NCI-H2196 (cell line): ENCODE data around the gene FRAS1.
"Not testable (repeated sequence)": the region's sequence is repeated elsewhere in the genome, so short reads cannot be mapped to it uniquely, and the experiment has no call there.

Source experiments
- DNase-seq: peaks from one replicate; lab custom pipeline; 2025; ENCODE audit not compliant: unreplicated experiment; lab: John Stamatoyannopoulos, UW

FRAS1 gene

DNA sequence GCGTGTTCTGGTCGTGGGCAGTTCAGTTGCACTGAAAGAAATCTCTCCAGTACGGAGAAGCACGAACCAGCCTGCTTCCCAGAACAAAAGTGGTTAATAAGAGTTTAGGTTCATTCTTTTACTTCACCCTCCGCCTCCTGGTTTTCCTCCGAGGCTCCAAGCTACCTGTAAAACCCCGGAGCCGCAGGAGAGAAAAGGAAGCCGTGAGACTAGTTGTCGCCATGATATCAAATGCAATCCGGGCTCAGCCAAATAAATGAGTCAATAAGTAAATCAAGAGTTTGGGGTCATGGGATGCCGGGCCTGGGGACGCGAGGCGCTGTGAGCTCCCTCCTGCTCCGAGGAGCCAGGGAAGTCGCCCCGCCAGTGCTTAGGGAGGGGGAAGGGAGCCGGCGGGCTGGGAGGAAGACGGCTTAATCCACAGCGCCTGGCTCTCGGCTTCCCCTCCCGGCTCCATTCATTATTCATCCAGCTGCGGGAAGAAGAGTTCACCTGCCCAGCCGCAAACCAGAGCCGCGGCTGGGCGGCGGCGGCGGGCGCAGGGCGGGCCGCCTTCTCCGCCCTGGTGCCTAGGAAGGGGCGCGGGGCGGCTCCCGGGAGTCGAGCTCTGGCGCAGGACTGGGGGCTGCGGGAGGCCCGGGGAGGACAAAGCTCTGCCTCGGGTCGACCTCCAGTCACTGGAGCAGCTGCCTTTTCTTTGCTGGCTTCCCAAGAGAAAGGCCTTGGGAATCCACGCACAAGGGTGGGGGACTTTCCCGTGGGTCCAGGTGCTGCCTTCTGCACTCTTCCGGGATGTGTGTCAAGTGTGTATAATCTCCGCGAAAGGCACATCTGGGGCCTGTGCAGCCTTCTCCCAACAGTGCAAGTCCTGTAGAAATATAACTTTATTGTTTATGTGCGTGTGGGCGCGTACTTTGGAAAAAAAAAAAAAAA lies 1.7 kb downstream of the FRAS1 start:
- DNase-seq = peak; percentile 5

- DNase-seq = peak; percentile 61
Observed at GRCh38 chr4:78059524-78059889, 2.4 kb downstream of the FRAS1 start.

GRCh38 chr4:78059938-78060337 lies 2.8 kb downstream of the FRAS1 start:
- no peak for DNase-seq

DNA sequence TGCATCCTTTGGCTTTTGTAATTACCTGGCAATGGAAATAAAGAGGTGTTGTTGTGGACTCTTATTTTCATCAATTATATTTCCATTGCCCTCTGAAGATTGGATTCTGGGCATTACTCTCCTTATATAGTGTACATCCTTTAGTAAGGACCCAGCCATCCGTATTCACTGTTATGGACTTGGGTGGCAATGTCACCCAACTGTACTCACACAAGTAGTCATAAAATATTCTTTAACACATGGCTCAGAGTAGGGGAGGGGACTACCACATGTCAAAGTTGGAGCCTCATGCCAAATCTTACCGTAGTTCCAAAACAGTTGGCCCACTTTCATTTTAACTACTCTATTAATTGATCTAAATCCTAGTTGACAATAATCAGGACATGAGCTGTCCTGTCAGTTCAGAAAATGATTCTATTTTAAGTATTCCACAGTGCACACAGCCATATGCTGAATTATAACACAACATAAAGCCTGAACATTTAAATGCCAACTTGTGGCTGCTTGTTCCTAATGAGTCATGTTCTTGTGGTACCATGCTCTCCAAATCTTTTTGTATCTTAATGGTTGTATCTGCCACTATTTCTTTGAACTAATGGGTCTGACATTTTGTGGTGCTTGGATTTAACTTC lies 4.9 kb downstream of the FRAS1 start:
- DNase-seq = no peak

GRCh38 chr4:78065508-78066192 lies 8.5 kb downstream of the FRAS1 start:
- DNase-seq = no peak

- DNase-seq = no peak
Observed at GRCh38 chr4:78068481-78068880, 11.4 kb downstream of the FRAS1 start.

GRCh38 chr4:78069319-78069718 lies 12.2 kb downstream of the FRAS1 start:
- DNase-seq = no peak

- no peak for DNase-seq
Observed at GRCh38 chr4:78069859-78070258, 12.7 kb downstream of the FRAS1 start.

GRCh38 chr4:78070731-78071282 lies 13.7 kb downstream of the FRAS1 start:
- DNase-seq = no peak

- DNase-seq = no peak
Observed at GRCh38 chr4:78074759-78075158, 17.6 kb downstream of the FRAS1 start.

GRCh38 chr4:78075986-78076385 lies 18.9 kb downstream of the FRAS1 start:
- DNase-seq = no peak

- no peak for DNase-seq
Observed at GRCh38 chr4:78078101-78078500, 21.0 kb downstream of the FRAS1 start.

DNA sequence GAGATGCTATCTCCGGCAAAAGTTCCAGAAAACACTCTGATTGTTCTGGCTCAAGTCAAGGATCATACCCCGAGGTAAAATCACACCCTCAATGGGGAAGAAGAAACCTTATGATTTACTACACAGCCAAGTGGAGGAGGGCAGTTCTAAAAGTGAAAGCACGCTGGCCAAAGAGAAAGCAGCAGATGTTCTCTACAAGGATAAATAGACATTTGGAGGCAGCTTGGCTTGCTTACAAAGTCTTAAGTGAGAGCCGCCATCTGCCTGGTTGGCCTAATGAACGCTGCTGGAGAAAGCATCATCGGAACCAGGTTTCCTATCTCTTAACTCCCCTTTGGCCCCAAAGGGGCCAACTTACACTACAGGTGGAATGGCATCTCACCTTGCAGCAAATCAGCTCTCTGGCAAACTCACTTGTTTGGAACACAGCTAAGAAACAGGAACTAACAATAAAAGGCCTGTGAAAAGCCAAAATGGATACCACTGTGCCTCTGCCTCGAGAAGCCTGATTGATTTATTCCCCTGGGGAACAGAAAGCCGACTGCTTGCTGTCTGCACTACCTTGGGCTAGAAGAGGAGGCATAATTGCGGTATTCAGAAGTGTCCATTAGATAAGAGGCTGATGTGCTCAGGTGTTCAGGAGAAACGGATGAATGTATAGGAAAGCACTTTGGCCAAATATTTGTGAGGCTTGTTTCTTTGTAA lies 22.8 kb downstream of the FRAS1 start:
- DNase-seq = peak; percentile 3

- no peak for DNase-seq
Observed at GRCh38 chr4:78081541-78081940, 24.4 kb downstream of the FRAS1 start.

- no peak for DNase-seq
Observed at GRCh38 chr4:78083035-78083434, 25.9 kb downstream of the FRAS1 start.

GRCh38 chr4:78091534-78091933 lies 34.4 kb downstream of the FRAS1 start:
- no peak for DNase-seq

- DNase-seq = not testable (repeated sequence)
Observed at GRCh38 chr4:78092350-78092749, 35.2 kb downstream of the FRAS1 start.

GRCh38 chr4:78092850-78093249 lies 35.7 kb downstream of the FRAS1 start:
- DNase-seq = no peak

- no peak for DNase-seq
Observed at GRCh38 chr4:78095081-78095480, 38.0 kb downstream of the FRAS1 start.

DNA sequence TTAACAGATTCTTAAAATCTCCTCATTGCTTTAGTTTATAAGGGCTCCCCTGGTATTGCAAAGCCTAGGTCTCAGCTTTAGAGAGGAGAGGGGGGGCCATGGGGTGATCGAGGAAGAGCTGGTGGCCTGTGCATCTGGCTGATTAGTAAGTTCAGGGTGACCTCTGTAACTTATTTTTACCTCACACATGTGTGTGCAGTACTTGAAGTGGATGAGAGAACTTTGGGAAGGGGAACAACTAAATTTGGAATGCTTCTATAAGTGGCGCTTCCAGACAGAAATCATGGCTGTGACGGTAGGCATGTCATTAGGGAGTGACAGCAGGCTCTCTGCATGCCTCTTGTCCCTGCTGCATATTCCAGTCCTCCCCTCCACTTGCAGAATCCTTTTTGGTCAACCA lies 41.9 kb downstream of the FRAS1 start:
- DNase-seq = no peak

DNA sequence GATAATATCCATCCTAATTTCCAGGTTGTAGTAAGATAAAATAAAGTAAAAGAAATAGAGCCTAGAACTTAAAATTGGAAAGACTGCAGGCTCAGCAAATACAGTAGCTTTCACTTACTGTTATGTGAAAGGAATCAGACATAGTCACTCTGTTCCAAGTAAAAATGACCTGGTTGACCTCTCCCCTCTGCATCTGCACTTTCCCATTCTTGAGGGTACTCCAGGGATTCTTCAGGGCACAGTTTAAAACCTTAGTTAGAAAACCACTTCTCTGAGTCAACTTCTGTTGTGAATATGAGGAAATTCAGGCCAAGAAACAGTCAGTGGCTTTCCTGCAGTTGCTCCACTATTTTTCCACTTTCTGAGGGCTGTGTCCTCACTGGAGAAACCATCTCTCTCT lies 42.9 kb downstream of the FRAS1 start:
- DNase-seq = no peak
